Effector CD4-positive, alpha-beta T cell (primary cell): ENCODE results near the gene BHLHE23.
"Not testable (repeated sequence)": the region's sequence is repeated elsewhere in the genome, so short reads cannot be mapped to it uniquely, and the experiment has no call there.

Experiments
- DNase-seq: peaks from one replicate; pipeline ENCODE4 v3.0.0-alpha.2; 2020

BHLHE23 gene

DNA sequence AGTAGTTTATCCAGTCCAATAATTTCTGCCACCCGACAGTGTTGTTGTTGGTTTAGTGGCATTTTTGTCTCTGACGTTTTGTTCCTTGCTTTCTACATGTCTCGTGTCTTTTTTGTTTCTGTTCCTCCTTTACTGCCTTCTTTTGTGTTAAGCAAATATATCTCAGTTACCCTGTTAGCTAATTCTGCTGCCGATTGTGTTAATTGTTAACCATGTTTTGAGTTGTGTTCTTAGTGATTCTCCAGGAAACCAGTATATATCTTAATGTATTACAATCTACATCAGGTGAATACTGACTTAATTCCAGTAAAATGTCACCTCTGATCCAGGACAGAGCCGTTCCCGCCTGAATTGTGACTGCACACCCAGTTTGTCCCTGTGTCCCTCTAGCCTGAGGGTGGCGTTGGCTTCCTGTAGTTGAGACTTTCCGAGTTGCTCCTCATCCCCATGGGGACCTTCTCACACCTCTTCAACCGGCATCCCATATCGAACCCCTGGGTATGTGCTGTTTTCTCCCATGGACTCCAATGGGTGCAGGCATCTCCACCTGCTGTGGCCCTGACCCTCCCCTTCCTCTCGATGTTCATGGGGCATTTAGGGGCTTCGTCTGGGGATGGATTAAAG lies 35.8 kb upstream of the BHLHE23 start:
- DNase-seq: no peak

- no peak for DNase-seq
These were observed 35.0 kb upstream of the BHLHE23 start for GRCh38 chr20:63041776-63042175.

DNA sequence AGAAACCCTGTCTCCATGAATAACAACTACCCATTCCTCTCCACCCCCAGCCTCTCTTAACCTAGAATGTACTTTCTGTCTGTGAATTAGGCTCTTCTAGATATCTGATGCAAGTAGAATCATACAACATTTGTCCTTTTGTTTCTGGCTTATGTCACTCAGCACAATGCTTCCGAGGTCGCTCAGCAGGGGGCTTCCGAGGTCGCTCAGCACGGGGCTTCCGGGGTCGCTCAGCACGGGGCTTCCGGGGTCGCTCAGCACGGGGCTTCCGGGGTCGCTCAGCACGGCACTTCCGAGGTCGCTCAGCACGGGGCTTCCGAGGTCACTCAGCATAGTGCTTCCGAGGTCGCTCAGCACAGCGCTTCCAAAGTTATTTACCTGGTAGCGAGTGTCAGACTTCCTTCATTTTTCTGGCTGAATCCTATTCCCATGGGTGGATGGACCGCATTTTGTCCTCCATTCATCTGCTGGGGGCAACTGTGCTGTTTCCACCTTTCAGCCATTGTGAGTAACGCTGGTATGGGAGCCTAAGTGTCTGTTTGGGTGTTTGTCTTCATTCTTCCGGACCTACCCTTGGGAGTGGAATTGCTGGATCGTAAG lies 31.0 kb upstream of the BHLHE23 start:
- no peak for DNase-seq

DNA sequence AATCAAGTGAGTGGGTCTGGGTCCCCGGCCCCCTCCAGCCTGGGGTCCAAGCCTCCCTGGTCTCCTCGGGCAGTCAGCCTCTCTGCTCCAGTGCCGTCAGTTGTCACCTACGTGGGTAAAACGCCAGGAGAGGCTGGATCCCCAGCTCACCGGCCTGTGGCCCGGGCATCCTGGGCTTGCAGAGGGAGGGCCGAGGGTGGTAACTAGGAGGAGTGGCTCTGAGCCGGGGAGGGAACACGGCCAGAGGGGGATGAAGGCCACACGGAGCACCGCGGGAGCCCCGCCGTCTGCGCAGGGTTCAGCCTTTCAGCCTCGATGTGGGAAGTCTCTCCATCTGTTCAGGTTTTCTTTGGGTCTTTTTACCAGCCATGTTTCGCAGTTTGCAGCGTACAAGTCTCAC lies 29.5 kb upstream of the BHLHE23 start:
- no peak for DNase-seq

DNA sequence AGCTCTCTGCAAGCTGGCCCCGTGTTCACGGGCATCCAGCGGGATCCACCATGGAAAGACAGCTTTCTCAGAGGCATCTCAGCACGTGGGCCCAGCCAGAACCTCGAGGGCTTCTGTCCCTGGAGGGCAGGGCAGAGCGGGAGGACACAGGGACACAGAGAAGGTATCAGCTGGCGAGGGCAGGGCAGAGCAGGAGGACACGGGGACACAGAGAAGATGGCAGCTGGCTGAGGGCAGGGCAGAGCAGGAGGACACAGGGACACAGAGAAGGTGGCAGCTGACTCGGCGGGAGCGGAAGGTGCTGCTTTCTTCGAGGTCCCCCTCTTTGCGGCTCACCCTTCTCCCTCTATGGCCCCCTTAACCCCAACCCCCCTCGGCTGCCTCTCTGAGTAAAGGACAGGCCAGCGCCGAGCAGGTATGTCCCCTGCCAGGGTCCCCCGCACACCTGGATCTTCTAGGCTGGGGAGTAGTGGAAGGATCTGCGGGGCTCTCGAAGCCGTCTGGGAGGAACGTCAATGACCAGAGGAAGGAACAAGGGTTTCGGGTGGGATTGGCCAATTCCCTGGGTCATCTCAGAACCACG lies 28.9 kb upstream of the BHLHE23 start:
- no peak for DNase-seq

DNA sequence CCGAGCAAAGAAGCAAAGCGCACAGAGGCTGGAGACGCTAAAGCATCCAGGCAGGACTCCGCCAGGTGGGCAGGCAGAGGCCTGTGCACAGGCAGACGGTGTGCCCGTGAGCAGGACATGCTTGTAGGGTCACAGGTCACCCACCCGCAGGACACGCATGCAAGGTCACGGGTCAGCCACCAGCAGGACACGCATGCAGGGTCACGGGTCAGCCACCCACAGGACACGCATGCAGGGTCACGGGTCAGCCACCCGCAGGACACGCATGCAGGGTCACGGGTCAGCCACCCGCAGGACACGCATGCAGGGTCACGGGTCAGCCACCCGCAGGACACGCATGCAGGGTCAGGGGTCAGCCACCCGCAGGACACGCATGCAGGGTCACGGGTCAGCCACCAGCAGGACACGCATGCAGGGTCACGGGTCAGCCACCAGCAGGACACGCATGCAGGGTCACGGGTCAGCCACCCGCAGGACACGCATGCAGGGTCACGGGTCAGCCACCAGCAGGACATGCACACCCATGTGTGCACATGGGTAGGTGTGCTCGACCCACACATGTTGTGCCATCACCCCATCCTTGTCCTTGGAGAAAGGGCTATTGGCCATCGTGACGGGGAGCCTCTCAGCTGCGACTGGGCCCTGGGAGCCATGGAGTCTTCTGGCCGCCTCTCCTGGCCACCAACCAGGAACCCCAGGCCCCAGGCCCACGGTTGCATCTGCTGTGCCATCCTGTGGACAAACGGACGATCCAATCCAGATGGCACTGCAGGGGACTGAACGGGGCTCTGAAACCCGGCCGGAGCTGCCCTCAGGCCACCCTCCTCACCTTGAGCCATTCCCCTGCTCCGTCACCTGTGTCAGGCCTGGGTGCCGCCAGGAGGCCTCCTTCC lies 28.2 kb upstream of the BHLHE23 start:
- not testable (repeated sequence) for DNase-seq

DNA sequence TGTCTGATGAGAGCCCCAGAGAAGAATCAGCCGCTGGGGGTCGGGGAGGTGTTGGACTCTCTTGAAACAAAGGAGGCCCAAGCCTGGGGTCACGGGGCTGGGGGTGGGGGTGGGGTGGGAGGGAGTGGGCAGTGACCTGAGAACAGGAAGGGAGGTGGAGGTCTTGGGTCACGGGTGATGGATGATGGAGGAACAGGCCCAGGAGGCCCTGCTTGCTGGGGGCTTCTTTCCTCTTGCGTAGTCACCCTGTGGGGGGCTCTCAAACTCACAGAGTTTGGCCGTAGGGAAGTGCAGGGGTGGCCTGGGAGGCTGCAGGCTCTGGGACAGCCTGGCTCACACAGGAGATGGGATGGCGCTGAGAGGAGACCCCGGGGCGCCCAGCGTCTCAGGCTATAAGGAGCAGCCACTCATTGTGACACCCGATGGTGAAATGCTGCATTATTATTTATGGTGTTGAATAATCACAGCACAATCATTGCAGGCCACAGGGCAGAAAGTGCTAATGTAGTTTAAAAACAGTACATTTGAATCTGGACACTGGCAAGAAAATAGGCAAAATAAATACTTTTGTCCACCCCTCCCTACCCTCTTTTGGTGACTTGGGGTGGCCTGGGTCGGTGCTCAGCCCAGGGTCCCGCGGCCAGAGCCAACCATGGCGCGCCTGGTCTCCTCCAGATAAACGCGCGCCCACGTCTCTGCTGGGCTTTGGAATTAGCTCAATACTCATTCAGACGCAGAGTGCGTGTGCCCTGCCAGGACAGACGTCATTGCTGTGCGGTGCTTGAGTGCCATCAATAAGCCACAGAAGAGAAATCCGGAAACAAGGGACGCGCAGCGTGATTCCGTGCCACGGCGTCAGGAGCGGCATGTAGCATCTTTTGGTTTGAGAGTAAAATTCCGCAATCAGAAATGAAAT lies 27.3 kb upstream of the BHLHE23 start:
- no peak for DNase-seq

GRCh38 chr20:63032861-63033793 lies 26.4 kb upstream of the BHLHE23 start:
- no peak for DNase-seq

DNA sequence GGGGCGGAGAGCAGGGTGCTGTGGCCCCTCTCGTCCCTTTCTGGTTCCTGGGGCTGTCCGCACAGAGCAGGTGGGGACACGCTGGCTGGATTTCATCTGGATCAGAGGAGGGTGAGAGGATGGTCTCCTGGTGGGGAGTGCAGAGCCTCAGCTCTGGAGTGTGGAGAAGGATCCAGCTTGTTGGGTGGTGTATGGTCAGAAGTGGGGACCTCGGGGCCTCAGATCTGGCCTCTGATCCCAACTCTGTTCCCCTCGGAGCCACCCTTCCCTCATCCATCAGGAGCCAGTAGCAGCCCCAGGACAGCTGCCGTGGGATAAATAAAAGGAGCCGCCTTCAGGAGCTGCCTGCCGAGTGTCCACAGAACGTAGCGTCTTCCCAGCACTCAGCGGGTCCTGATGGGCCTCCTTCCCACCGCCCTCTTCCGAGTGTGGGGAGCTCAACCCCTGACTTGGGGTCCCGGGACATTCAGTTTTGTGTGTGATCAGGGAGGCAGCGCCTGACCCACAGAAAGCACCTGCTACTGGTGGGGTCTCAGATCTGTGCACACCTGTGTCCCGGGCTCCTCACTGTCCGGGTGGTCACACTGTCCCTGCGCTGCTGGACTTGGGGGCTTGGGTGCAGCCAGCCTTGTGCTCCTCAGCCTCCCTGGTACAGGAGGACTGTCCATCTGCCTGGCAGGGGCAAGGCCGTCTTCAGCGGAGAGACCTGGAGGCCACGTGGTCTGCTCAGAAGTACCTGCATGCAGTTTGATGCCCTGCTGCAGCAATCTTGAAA lies 25.4 kb upstream of the BHLHE23 start:
- no peak for DNase-seq

GRCh38 chr20:63031251-63032014 lies 24.7 kb upstream of the BHLHE23 start:
- DNase-seq: no peak

GRCh38 chr20:63029358-63030121 lies 22.8 kb upstream of the BHLHE23 start:
- DNase-seq: no peak

GRCh38 chr20:63028461-63028921 lies 21.7 kb upstream of the BHLHE23 start:
- DNase-seq: no peak

DNA sequence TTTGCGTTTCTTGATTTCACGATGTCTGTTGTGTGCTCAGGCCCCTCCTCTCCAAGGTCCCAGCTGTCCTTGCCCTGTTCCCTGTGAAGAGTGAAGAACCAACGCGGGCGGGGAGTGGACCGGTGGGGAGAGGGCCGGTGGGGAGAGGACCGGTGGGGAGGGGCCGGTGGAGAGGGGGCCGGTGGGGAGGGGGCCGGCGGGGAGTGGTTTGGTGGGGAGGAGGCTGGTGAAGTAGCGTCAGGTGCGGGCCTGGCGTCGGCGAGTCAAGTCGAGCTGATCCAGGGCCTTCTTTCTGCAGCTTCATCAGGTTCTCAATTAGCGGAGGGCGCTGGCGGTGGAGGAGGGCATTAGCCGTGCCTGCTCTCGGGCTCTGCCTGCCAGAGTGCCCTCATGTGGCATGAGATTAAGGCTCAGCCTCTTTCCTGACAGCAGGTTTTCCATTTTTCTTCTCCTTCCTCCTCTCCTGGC lies 21.2 kb upstream of the BHLHE23 start:
- DNase-seq: no peak

- DNase-seq: no peak
These were observed 20.6 kb upstream of the BHLHE23 start for GRCh38 chr20:63027221-63027921.

DNA sequence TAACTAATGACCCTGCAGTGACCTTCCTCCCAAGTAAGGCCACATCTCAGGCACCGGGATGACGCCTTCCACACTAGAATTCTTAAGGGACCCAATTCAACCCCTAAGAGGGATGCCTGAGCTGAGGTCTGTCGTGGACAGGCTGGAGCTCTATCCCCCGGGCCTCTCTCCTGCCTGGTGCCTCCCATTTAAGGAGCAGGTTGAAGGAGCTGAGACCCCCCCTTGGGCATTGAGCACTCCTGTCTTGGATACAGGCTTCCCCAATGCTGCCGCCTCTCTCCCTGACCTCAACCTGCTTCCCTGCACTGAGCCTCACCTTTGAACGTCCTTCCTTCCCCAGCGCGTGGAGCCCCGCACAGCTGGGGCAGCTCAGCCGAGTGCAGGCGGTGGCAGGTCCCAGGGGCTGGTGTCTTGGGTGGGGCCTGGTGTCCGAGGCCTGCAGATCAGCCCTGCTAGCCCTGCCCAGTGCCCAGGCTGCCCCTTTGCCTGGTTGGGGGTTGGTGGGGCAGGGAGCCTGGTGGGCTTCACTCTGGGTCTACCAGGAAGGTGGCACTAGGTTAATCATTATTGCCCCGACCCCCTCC lies 19.9 kb upstream of the BHLHE23 start:
- no peak for DNase-seq

DNA sequence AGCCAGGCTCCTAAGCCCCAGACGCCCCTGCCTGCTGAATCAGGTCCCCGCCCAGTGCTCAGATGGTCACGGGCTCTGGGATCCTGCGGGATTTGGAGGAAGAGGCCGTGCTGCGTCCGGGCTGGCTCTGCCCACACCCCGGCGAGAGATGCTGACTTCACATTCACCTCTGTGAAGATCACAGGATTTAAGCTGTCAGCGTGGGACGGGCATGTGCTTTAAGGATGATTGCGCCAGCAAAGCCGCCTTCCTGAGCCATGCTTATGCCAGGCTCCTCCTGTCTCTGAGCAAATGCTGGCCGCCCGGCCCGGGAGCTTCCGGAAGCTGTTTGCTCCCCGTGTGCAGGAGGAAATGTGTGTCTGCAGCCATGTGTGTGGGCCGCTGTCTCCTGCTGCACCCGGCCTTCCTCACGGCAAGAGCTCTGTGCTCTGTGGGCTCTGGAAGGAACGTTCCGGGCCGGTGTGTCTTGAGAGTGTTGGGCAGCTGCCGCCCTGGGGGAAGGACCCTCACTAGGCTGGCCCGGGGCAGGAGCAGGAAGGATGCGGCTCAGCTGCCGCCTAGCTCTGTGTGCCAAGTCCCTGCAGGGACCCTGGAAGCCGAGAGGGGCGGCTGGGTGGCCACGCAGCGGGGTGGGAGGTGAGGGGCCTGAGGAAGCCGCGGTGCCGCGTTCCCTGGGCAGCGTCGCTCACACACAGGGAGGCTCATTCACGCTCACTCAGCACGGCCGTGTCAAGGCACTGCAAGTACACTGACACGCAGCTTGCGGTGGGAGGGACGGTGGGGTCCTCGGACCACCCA lies 19.0 kb upstream of the BHLHE23 start:
- DNase-seq: no peak
